ENCODE results near the gene ACKR3.

The ACKR3 gene

DNA sequence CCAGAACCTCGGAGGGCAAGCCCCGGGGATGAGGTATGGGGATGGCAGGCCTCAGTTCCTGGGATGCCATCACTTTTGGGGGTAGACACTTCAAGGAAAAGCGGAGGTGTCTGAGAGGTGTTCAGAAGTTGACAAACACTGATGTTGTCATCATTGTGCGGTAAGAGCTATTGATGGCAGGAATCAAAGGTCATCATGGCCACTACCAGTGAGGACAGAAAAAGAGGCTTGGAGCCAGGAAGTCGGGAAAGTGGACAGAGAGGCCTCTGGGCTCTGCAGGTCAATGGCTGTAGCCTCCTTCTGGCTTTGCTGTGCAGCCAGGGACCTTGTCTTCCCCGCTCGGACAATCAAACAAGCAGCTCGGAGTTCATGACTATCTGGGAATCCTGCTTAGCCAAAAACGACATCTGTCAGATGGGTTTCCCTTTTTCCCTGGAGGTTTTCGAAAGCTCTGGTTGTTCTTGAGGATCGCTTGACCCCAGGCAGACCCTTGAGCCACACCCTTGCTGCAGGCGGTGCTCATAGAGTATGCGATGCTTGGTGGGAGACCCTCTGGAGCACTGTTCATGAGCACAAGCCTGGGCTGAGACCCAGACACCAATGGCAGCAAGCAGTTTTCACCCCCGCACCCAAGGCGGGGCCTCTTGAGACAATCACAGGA, 19.4 kb downstream of the ACKR3 start:
- no peak for DNase-seq

DNA sequence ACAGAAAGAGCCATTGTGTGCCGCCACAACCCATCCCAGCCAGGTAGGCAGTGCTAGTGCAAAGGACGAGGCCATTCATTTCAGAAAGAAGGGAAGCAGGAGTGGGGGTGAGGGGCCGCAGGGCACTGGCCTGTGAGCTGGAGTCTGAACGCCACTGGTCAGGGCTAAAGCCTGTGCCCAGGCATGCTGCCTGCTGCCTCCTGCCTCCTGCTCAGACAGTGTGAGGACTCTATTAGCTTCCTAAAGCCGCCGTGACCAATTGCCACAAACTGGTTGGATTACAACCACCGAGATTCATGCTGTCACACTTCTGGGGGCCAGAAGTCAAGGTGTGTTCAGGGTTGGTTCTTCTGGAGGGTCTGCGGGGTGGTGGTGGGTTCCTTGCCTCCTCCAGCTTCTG, 21.2 kb downstream of the ACKR3 start:
- DNase-seq, result no peak

DNA sequence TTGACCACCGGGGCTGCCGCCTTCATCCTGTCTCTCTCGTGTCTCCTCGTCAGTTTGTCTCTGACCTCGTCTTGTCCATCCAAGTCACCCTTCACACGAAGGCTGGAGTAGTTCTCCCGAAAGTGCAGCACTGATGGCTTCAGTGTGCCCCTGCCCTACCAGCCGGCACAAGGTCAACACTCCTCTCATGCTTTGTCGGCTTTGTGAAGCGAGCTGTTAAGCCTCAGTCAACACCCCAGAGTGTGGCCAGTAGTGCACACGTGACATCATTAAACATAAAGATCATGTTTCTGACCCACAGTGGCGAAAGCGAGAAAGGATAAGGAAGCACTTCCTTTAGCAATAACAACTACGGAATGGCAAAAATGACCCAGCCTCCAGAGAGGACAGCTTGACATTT, 23.2 kb downstream of the ACKR3 start:
- DNase-seq, result no peak

DNA sequence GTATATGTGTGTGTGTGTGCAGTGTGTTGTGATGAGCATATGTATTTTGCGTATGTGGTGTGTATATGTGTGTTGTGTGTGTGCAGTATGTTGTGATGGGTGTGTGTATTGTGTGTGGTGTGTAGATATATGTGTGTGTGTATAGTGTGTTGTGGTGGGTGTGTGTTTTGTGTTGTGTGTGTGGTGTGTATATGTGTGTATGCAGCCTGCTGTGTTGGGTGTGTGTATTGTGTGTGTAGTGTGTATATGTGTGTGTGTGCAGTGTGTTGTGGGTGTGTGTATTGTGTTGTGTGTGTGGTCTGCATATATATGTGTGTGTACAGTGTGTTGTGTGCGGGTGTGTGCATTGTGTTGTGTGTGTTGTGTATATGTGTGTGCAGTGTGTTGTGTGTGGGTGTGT, 23.9 kb downstream of the ACKR3 start:
- no peak for DNase-seq

DNA sequence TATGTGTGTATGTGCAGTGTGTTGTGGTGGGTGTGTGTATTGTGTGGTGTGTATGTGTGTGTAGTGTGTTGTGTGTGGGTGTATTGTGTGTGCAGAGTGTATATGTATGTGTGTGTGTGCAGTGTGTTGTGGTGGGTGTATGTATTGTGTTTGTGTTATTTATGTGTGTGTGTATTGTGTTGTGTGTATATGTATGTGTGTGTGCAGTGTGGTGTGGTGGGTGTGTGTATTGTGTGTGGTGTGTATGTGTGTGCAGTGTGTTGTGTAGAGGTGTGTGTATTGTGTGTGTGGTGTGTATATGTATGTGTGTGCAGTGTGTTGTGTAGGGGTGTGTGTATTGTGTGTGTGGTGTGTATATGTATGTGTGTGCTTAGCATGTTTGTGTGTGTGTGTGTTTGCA, 24.3 kb downstream of the ACKR3 start:
- DNase-seq, result no peak

DNA sequence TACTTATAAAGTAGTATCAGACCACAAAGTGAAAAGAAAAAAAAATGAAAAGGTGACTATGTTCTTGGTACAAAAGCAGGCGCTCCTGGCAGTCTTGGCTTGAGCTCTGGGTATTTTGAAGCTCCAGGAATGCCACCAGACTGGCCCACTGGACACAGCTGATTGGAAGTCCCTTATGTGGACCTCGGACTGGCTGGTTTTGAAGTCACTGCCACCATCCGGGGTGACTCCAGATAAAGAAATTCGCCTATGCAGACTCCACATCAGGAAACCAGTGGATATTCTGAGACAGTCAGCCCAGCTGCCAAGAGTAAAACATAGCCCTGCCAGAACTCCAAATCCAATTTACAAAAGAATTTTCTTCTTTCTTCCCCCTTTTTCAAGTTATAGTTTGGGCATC, 28.0 kb downstream of the ACKR3 start:
- no peak for DNase-seq

DNA sequence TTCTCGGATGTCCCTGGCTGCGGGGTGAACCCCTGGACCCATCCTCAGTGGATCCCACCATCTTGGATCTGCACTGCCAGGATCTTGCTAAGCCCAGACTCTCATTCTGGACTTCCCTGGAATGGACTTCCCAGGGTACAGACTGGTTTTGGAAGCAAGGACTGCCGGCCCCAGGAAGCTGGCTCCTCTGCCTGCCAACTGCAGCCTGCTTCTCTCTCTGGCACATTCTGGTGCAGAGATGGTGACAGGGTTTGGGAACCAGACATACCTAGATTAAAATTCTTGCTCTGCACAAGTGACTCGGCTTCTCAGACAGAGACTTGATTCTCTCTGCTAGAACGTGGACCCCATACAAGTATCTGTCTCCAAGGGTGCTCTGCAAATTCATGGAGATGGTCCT, 29.4 kb downstream of the ACKR3 start:
- no peak for DNase-seq

DNA sequence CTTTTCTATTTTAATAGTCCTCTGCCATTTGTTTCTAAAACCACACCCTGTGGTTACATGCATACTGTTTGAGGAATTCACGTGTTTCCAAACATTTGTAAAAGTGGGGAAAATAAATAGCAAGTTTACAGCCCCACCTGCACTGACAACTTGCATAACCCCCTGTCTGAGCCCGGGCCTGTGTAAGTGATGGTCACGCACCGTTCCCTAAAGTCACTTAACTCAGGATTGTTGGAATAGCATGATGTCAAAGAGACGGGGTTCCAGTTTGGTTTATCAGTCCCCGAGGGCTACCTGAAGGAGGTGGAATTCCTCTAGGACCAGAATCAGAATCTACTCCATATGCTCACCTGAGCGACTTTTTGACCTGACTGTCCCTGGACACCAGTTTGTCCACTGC, 30.5 kb downstream of the ACKR3 start:
- no peak for DNase-seq

DNA sequence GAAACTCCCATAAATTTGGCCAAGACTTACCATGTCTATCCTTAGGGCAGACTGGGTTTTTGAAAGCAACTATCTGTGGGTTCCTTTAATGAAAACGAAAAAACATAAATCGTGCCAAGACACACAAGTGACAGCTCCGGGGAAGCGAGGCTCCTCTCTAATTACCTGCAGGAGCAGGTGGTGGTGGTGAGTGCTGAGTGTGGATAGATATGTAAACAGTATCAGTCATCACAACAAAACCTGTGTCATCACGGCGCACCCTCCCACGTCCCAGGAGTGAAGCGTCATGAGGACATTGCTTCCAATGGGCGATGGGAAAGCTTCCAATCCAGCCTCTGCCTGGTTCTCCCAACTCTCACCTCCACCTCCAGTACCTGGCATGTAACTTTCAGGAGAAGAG, 31.3 kb downstream of the ACKR3 start:
- DNase-seq, result no peak

DNA sequence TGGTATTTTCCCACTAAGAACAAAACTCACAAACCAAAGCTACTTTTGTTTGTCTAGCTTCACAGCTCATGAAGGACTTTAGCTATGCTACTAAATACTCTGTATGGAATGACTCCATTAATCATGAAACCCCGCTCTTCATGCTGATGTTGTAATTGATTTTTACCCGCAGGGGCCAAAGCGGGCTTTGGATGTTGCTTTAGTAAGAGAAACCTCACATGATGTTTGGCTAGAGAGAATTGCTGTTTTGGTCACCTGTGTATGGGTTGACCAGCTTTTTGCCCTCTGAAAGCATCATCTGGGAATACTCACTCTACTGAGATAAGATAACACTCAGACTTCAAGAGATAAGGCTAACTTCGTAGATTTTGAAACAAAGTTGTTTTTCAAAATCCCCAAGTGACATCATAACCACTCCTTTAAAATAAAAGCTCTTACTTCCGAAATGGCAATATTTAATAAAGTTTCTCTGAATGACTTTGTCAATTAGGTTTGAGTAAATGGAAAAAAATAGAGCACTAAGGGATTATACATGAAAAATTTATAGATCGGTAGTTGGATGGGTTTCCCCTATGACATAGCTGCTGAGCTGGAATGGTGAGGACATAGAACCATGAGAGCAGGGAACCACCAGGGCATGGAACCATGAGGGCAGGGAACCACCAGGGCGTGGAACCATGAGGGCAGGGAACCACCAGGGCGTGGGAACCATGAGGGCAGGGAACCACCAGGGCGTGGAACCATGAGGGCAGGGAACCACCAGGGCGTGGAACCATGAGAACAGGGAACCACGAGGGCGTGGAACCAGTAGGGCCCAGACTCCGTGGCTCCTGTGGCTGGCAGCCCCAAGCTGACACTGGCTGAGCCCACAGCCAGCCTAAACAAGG, 31.9 kb downstream of the ACKR3 start:
- DNase-seq, result no peak

DNA sequence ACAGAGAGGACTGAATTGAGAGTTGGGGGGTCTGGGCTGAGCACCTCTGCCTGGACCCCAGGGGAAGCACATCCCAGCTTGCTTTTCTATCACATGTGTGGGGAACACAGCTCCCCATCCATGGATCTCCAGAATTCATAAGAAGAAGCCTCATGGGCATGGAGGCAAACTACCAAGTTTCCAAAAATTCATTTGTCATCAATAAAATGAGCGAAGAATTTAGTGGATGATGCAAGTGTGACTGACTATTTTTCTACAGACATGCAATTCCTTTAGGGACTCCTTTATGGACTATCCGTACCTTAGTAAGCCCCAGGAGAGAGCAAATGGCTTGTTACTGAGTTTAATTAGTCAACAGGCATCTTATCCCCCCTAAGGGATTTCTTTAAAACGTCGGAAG, 33.1 kb downstream of the ACKR3 start:
- DNase-seq, result no peak

DNA sequence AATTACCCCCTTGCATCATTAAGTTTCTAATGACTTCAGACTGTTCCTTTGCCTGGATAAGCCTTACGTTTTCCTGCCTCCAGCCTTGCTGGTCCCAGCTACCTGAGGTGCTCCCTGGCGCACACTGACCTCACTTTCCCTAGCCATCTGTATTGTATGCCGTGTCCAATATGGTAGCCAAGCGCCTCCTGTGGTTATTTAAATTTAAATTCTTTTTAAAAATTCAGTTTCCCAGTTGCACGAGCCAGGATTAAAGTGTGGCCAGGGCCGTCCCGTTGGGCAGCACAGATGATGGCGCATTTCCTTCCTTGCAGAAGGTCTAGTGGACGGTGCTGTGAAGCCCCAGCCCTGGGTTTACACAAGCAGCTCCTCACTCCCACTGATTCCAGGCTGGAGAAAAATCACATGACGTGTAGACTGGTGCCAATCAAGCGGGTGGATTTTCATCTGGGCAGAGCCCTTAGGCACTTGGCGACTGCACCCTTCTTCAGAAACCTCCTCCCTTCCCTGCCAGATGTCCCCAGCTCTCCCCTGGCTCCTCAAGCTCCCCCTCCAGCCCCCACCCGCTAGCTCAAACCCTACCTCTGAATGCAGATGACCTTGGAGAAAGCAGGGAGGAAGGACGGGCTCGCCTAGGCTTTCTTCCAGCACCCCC, 33.9 kb downstream of the ACKR3 start:
- DNase-seq, result no peak

DNA sequence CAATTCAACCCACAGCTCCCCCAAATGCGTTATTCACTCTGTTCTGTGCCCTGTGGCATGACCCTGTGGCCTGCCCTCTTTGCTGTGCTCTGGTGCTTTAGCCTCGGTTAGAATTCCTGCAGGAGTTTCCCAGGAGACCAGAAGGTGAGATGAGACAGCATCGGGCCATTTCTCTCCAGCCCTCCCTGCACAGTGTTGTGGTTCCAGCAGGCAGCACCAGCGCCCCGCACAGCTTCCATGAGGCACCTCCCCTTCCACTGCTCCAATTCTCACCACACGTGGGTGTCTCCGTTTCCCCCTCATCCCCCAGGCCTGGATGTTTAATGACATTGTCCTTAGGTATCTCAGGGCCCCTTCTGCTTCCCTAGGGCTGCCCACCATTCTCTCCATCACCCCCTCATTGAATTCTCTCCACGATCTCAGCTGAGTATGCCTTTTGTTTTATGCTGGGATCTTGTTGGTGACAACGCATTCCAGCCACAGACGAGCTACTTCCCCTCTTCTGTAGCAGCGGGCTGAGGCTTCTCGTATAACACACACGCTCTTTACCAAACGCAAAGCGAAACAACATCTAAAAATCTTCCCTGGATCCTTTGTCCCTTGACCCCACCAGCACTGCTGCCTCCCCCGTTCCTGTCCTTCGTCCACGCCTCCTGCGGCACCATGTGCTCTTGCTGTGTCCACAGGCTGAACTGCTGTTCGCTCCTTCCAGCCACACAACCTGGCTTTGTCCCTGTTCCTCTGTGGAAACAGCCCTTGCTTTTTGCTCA, 35.1 kb downstream of the ACKR3 start:
- no peak for DNase-seq

DNA sequence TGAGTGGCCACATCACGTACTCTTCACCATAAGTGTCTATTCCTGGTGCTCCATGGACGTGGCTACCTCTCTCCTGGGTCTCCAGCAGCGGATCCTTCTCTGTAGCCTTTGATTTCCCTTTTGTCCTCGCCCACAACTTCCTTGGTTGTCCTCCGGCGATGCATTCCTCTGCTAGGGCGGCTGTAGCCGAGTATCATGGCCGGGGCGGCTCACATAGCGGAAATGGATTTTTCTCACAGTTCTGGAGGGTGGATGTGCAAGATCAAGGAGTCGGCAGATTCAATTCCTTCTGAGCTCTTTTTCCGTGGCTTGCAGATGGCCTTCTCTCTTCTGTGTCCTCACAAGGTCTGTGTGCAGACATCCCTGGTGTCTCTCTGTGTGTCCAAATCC, 35.7 kb downstream of the ACKR3 start:
- DNase-seq, result no peak

DNA sequence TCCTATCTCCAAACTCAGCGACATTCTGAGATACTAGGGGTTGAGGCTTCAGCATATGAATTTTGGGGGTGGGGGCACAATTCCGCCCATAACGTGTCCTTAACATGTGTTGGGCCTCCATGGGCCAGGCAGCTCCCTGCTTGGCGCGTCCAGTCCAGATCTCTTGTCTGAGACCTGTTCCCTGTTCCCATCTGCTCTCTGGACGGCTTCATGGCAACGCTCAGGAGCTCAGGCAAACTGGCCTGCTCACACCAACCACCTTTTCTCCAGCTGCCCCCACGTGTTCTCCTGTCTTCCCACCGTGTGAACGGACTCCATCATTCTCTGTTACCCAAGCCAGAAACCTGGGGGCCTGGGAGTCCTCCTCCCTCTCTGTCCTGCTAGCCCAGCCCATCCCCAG, 36.4 kb downstream of the ACKR3 start:
- no peak for DNase-seq

DNA sequence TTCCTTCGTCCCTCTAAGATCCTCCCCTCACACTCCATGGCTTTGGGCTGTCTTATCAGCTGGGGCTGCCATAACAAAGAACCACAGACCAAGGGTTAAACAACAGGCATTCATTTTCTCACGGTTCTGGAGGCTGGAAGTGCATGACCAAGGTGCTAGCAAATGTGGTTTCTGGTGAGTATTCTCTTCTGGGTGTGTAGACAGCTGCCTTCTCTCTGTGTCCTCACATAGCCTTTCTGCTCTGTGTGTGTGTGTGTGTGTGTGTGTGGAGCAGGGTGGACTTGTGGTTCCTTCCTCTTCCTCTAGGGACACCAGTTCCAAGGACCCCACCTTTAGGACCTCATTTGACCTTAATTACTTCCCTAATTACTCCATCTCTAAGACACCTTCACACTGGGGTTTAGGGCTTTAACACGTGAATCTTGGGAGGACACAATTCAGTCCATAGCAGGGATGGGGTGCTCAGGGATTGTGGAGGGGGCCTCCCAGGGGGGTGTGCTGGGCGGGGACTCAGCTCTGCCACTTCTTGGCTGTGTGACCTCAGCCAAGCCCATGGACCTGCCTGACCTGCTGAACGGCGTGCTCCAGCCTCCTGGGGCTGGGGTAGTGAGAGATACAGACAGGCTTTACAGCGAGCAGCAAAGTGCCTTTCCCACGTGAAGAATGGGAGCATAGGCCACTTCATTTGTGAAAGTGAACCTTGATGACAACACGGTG, 38.0 kb downstream of the ACKR3 start:
- DNase-seq, result no peak

DNA sequence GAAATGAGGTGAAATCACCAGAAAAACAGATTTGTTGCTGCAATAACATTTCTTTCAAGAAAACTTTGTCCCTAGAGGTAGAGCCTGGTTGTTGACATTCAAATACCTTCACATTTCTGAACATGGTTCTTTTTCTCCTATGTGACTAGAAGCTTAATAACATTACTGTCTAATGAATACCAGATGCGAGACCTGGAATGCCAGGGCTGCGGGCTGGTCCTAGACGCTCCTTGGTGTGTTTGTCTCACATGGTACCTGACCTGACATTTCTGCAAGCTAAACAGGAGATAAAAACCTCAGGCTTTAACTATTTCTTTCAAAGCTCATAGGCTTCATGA, 38.5 kb downstream of the ACKR3 start:
- DNase-seq, result no peak

DNA sequence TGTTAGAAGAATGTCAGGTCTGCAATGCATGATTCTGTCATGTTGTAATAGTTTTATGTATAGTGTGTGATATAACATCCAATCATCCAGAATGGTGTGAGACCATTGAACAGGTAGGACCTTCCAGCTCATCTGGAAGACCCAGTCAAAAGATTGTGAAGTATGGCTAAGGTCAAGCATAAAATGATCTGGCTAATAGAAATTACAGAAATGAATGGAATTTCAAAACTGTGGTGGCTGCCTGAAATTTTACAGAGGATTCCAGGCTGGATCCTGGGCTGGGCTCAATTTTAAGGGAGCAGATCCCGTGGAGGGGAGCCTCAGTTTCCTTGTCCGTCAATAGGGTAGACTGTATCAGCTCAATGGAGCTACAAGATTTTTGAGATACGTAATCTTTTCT, 39.1 kb downstream of the ACKR3 start:
- DNase-seq, result no peak

DNA sequence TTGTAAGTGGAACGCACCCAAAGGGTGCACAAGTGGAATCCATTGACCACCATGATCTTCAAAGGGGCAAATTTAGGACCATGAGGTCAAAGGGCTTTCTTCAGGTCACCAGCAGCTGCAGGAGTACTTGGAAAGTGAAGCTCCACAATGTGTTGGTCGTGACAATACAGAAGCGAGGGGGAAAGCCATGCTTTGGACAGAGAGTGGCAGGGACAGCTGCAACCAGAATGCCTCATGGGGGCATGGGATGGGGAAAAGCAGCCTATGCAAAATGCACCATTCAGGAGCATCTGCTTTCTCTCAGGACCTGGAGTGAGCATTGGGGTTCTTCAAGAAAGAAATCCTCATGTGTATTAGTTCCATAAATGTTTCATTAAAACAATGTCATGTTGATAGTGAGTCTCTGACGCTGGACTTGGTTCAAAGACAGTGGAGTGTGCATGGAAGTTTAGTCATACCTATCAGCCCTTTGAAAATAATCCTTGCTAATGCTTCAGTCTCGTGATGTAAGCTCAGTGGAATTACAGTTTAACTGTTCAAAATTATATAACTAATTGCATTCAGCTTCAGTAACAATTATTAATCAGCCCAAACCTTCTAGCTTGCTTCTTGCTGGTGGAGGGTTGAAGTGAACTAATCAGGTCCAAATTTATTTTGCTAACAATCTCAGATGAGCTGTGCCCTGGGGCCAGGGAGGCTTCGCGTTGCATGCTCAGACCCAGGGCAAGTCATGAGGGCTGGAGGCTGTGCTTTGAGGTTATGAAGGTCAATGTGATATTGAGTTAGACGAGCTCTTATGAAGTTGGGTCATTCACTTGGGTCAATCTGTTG, 41.6 kb downstream of the ACKR3 start:
- no peak for DNase-seq

DNA sequence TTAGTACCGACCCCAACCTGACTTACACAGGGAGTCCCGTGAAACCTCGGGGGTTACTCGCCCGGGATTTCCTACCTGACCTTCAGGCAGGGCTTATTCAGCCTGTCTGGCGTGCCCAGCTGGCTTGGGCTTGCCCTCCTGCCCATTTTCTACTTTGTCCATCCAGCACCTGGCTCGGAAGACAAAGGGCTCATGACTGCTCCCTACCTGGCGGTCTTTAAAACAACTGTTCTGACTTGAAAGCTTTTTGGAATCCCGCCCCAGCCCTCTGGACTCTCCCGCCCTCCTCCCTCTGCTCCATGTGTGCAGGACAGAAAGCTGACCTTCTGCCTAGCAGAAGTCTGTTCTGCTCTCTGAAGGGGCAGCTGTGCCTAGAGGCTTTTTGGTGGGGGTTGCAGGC, 43.1 kb downstream of the ACKR3 start:
- no peak for DNase-seq

DNA sequence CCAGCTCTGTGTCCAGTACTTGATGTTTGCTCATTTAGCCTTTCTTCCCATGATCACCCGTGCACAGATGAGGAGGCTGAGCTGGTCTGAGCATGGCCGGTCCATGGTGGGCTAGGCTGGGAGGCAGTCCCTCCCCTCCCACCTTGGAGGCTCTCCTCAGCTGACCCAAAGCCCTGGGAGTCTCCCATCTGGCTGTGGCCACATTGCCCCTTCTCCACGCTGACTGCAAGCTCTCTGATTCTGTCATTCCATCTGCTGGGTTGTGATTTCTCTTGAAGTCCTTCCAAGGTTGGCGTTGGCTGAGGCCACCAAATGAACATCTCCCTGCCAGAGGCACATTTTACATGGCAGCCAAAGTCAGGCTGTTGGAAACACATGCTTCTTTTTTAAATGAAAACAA, 44.0 kb downstream of the ACKR3 start:
- no peak for DNase-seq

DNA sequence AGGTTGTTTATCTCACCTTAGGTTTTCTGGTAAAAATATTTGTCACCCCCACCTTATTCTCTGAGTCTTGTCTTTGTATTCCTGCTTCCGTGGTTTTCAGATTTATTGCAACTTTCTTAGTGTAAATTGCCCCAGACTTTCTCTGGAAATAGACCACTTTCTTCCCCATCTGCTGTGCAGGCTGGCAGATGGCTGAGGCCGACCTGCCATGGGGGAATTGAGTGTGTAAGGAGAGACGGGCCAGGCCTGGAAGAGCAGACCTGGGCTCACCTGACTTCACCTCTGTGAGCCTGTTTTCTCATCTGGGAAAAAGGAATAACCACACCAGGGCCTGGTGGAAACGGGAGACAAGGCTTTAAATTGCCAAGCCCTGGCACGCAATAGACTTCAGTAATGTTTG, 44.9 kb downstream of the ACKR3 start:
- DNase-seq, result no peak

Measured in activated T-cell treated with anti-CD3 and anti-CD28 coated beads, Interleukin-2, amount 50 U/mL, for 1 hour (primary cell).